HG03558 (cell line): ENCODE measurements around the gene NID1.
"Not testable (repeated sequence)": the region's sequence is repeated elsewhere in the genome, so short reads cannot be mapped to it uniquely, and the experiment has no call there.

ENCODE experiments used
- ATAC-seq: cut with Tn5 transposase; IDR thresholded peaks from one replicate; pipeline ENCODE4 v1.9.1; 2021; ENCODE audit warnings: moderate number of reproducible peaks; ENCODE audit not compliant: unreplicated experiment; ENCODE audit errors: extremely low read depth

The NID1 gene

DNA sequence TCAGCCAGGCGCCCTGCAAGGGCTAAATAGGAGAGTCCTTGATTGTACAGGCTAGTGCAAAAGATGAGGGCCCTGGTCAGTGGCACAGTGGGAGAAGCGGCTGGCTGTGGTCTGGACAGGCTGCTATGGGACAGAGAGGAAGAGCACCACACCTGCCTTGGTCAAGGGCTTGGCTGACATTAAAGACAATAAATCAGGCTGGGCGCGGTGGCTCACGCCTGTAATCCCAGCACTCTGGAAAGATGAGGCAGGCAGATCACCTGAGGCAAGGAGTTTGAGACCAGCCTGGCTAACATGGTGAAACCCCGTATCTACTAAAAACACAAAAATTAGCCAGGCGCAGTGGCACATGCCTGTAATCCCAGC is 62.9 kb downstream of the NID1 start:
- ATAC-seq, result no peak

GRCh38 chr1:236000781-236001180 is 64.1 kb downstream of the NID1 start:
- no peak for ATAC-seq

GRCh38 chr1:235999259-235999925 is 65.5 kb downstream of the NID1 start:
- ATAC-seq, result peak; percentile 54

DNA sequence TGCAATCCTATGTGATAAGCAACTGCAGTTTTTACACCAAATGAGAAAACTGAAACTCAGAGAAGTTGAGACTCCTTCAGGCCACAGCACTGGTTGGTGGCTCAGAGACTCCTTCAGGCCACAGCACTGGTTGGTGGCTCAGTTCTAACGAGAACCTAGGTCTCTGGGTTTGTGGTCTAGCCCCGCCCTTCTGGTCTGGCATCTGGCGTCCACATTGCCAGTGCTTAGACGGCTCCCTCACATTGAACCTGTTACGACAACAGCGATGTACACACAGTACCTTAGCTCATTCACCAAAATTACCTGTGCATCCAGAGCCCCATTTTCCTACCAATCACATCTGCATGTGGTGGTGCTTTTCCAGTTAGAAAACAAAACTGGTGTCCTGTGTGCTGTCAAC is 66.1 kb downstream of the NID1 start:
- peak; percentile 18 for ATAC-seq

GRCh38 chr1:235997931-235998330 is 67.0 kb downstream of the NID1 start:
- no peak for ATAC-seq

- no peak for ATAC-seq
These were observed 67.8 kb downstream of the NID1 start for GRCh38 chr1:235997049-235997448.

GRCh38 chr1:235996048-235996785 is 68.7 kb downstream of the NID1 start:
- no peak for ATAC-seq

- no peak for ATAC-seq
These were observed 69.4 kb downstream of the NID1 start for GRCh38 chr1:235995511-235995910.

- no peak for ATAC-seq
These were observed 71.2 kb downstream of the NID1 start for GRCh38 chr1:235993652-235994051.

DNA sequence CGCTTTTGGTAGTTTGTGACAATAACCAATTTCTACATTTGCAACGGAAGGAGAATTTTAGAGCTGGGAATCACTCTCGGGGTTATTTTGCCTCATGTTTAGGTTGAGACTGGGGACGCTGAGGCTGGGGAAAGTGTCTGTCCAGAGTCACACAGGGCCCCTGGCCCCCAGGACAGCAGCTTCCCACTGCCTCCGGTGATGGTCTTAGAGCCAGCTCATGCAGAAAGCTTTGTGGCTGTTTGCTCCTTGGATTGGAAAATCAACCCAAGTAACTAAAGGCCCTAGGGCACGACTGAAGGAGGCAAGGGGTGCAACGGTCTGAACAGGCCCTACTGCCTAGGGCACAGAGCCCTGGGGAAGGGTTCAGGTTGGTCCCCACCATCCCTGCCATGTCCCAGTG is 72.0 kb downstream of the NID1 start:
- ATAC-seq, result no peak

GRCh38 chr1:235992346-235992745 is 72.5 kb downstream of the NID1 start:
- ATAC-seq, result no peak

DNA sequence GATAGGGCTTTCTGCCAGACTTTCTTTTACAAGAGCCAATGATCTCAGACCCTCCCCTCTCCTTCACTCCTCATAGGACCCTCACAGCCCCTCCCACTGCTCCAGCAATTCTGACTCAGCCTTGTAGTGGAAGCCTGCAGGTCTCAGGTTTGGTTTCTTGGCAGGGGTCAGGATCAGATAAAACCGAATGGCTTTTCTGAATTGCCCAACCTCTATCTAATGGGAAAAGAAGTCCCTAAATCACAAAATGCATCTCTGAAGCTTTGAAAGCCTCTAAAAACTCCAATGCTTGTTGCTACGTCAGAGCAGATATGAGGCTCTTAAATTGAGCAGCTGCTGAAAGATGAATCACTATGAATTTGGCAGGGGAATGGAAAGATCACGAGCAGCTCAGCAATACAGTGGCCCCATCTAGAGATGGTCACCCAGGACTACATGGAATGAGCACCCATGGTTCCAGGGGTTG is 74.5 kb downstream of the NID1 start:
- ATAC-seq, result no peak

DNA sequence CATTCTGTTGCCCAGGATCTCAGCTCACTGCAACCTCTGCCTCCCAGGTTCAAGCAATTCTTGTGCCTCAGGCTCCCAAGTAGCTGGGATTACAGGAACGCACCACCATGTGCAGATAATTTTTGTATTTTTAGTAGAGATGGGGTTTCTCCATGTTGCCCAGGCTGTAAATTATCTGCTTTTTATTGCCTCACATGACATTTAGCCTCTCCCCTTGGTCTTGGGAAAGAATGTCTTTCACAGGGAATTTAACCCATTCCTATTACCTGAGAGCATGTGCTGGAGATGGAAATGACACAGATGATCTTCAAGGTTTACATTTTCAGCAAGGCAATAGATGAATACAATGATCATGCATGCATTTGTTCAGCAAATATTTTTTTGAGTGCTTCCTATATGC is 75.8 kb downstream of the NID1 start:
- no peak for ATAC-seq

DNA sequence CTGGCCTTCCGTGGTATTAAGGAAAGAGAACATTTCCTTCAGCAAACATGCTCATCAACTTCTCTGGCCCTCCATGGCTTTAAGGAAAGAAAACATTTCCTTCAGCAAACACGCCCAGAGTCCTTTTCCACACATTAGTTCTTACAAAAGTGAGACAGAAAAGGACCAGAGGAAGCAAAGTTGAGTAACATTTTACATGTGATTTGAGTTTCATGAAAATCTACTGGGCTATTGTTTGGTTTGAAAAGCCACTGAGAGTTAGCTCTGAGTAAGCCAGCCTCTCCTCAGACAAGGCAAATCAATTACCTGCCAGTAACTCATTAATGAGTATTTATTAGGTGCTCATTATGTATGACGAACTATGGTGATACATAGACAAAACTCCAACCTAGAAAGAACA is 78.0 kb downstream of the NID1 start:
- no peak for ATAC-seq

DNA sequence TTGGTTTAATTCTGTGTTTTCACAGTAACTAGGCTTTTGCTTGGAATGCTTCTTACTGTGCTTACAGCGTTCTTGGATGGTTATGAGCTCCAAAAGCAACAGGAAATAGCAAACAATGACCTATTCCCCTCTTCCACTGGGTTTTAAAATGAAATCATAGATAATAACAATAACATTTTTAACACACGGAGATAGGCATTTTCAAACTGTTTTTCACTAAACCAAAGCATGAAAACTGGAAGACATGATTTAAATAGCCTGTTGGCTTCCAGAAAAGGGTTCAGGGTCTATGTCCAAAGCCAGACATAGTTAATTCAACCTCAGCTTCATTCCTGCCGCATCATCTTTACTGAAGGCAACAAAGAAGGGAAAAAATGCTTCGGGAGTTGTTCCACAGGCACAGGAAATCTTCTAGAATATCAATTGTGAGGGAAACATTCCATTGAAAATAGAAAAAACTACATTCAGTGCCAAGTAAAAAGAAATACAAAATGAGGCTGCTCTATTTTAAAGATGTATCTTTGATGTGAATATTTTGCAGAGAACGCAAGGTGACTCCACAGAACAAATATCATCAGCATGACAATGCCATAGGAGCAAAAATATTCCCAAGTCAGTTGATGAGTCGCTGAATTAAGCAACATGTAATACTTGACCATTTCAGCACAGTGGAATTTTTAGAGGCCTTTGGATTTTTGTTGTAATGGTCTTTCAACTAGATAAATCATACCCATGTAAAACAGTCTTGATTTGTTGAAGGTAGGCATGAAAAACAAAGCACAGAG is 80.7 kb downstream of the NID1 start:
- ATAC-seq, result no peak

GRCh38 chr1:235980976-235981375 is 83.9 kb downstream of the NID1 start:
- no peak for ATAC-seq

- ATAC-seq, result no peak
These were observed 85.1 kb downstream of the NID1 start for GRCh38 chr1:235979716-235980333.

GRCh38 chr1:235979176-235979575 is 85.7 kb downstream of the NID1 start:
- no peak for ATAC-seq

DNA sequence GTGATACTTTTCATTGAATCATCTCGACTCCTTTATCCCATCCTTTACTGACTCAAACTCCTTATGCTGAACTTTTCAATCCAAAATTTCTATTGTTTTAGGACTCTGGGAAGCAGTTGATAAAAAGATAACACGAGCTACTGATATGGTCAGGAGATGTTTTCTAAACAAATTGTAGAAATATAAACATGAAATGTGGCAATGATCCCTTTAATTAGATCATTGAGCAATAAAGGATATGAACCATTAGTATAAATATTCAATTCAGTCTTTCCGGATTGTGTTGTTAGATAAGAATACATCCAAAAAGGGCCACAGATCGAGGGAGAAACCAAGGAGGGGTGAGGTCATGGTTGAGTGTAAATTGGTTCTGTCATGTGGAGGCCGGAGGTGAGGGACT is 88.4 kb downstream of the NID1 start:
- ATAC-seq, result no peak

- ATAC-seq, result no peak
These were observed 90.3 kb downstream of the NID1 start for GRCh38 chr1:235974616-235975015.

GRCh38 chr1:235972691-235973090 is 92.2 kb downstream of the NID1 start:
- ATAC-seq, result not testable (repeated sequence)
